ENCODE results near the gene CFAP77. TPM values are rescaled to one million over a fixed set of nuclear protein-coding genes. Genes with fewer than 3 reads are reported as not detected.
A peak's percentile ranks its signal among the peaks of the same experiment; 100 is the strongest.

CFAP77 gene
- polyA plus RNA-seq, 3 donors, result not detected

- Mint-ChIP-seq H3K9me3 (peaks cover 0 to 3% (median 3%) of the 10 kb centered on the region in 7 donors), H3K4me3 (peak overlapping the region in 1 of 2 donors; percentile 67), H3K36me3 (peaks cover 0 to 2% of the 10 kb centered on the region in 2 donors), H3K4me1 (no peaks in the 10 kb centered on the region), H3K27me3 (ENCODE audit: low read depth in 3 of 3) (peaks cover 58 to 71% (median 66%) of the 10 kb centered on the region in 3 donors), H3K27ac (peak overlapping the region in 1 of 7 donors; percentile 5)
- peak in 1 of 3 donors; percentile 13 for DNase-seq
- H3K36me3 ChIP-seq (replicated peaks in 1 of 2; ENCODE audit: control insufficient read depth in 1 of 2, insufficient read depth in 2 of 2, low read length in 2 of 2), result no peaks in the 10 kb centered on the region
- no peak overlapping the region for H3K9ac ChIP-seq (ENCODE audit: insufficient read depth, low read length, poor library complexity, severe bottlenecking)
- TF ChIP-seq CTCF (IDR thresholded peaks at IDR 0.05), result peak; percentile 29
- no peaks in the 10 kb centered on the region for H4K20me1 ChIP-seq (ENCODE audit: insufficient read depth, low read length)
- H3K79me2 ChIP-seq (ENCODE audit: insufficient read depth, low read length), result no peaks in the 10 kb centered on the region
- H2AFZ ChIP-seq (ENCODE audit: insufficient read depth, low read depth, low read length, poor library complexity, severe bottlenecking), result no peak overlapping the region
- H3K4me2 ChIP-seq (replicated peaks; ENCODE audit: extremely low read depth, low read length, poor library complexity, severe bottlenecking), result no peak overlapping the region
- intact Hi-C loops (cut with micrococcal nuclease), result no loop called here
- no peak overlapping the region for H3K27ac ChIP-seq (ENCODE audit: low read depth in 1 of 2, low read length in 2 of 2)
- H3K4me1 ChIP-seq (ENCODE audit: control insufficient read depth in 1 of 2, insufficient read depth in 2 of 2, low read length in 2 of 2), result no peaks in the 10 kb centered on the region
- peaks cover 0 to 15% of the 10 kb centered on the region in 2 donors for H3K9me3 ChIP-seq (replicated peaks in 1 of 2; ENCODE audit: control insufficient read depth in 1 of 2, insufficient read depth in 1 of 2, low read length in 2 of 2)
- WGBS (ENCODE audit: insufficient coverage), result 5% methylated on average over 12 of the region's 16 CpGs
- peaks cover 30 to 52% of the 10 kb centered on the region in 2 donors for H3K27me3 ChIP-seq (ENCODE audit: control insufficient read depth in 2 of 2, insufficient read depth in 2 of 2, low read length in 2 of 2)
- no peak overlapping the region for H3K4me3 ChIP-seq (replicated peaks in 1 of 3; ENCODE audit: low read depth in 2 of 3, low read length in 3 of 3)
These were observed 165.1 kb downstream of the CFAP77 start for GRCh38 chr9:132575005-132575609.

- intact Hi-C loops (cut with micrococcal nuclease), result no loop called here
- Mint-ChIP-seq H3K27ac (no peak overlapping the region), H3K9me3 (peaks cover 0 to 8% (median 3%) of the 10 kb centered on the region in 7 donors), H3K4me1 (no peaks in the 10 kb centered on the region), H3K27me3 (ENCODE audit: low read depth in 3 of 3) (peaks cover 62 to 77% (median 69%) of the 10 kb centered on the region in 3 donors), H3K36me3 (peaks cover 0 to 2% of the 10 kb centered on the region in 2 donors), H3K4me3 (peak overlapping the region in 1 of 2 donors; percentile 8)
- Histone ChIP-seq H3K9ac (ENCODE audit: insufficient read depth, low read length, poor library complexity, severe bottlenecking) (no peak overlapping the region), H3K4me1 (ENCODE audit: control insufficient read depth in 1 of 2, insufficient read depth in 2 of 2, low read length in 2 of 2) (no peaks in the 10 kb centered on the region), H4K20me1 (ENCODE audit: insufficient read depth, low read length) (no peaks in the 10 kb centered on the region), H3K4me2 (replicated peaks; ENCODE audit: extremely low read depth, low read length, poor library complexity, severe bottlenecking) (no peak overlapping the region), H3K36me3 (replicated peaks in 1 of 2; ENCODE audit: control insufficient read depth in 1 of 2, insufficient read depth in 2 of 2, low read length in 2 of 2) (no peaks in the 10 kb centered on the region), H2AFZ (ENCODE audit: insufficient read depth, low read depth, low read length, poor library complexity, severe bottlenecking) (no peak overlapping the region), H3K79me2 (ENCODE audit: insufficient read depth, low read length) (no peaks in the 10 kb centered on the region), H3K27ac (ENCODE audit: low read depth in 1 of 2, low read length in 2 of 2) (no peak overlapping the region), H3K4me3 (replicated peaks in 1 of 3; ENCODE audit: low read depth in 2 of 3, low read length in 3 of 3) (no peak overlapping the region), H3K9me3 (replicated peaks in 1 of 2; ENCODE audit: control insufficient read depth in 1 of 2, insufficient read depth in 1 of 2, low read length in 2 of 2) (peaks cover 0 to 19% of the 10 kb centered on the region in 2 donors), H3K27me3 (ENCODE audit: control insufficient read depth in 2 of 2, insufficient read depth in 2 of 2, low read length in 2 of 2) (peaks cover 34 to 58% of the 10 kb centered on the region in 2 donors)
- TF ChIP-seq CTCF (IDR thresholded peaks at IDR 0.05), result no peak
- 93% methylated on average over 3 of the region's 5 CpGs for WGBS (ENCODE audit: insufficient coverage)
- no peak for DNase-seq
These were observed 165.8 kb downstream of the CFAP77 start for GRCh38 chr9:132575811-132576210.
